K562 (cell line): Measurements from ENCODE around the gene NOP16. TPM values are rescaled to one million over a fixed set of nuclear protein-coding genes. Genes with fewer than 3 reads are reported as not detected.

Source experiments
- ARID1B ChIP-seq: fragments of 450-650 bp; IDR thresholded peaks from 2 replicates; pipeline ENCODE4 v1.6.1; 2016; ENCODE audit warnings: antibody characterized with exemption, mild to moderate bottlenecking, inconsistent platforms
- C11orf30 ChIP-seq: fragments of 450-650 bp; IDR thresholded peaks from 2 replicates; pipeline ENCODE4 v1.6.1; 2016; ENCODE audit warnings: low read depth, mild to moderate bottlenecking
- CHCHD3 ChIP-seq: fragments of 250-450 bp; sonication (Bioruptor Pico); IDR thresholded peaks from 2 replicates; pipeline ENCODE4 v2.1.2; 2022; ENCODE audit warnings: mild to moderate bottlenecking
- ELK3 ChIP-seq: fragments of 450-650 bp; formaldehyde crosslinking; IDR thresholded peaks from 2 replicates; pipeline ENCODE4 v1.4.0; 2020; ENCODE audit warnings: mild to moderate bottlenecking
- GABPB2 ChIP-seq: fragments of 250-450 bp; sonication (Bioruptor Pico); conservative IDR thresholded peaks from 2 replicates; pipeline ENCODE4 v1.5.1; 2021; ENCODE audit warnings: mild to moderate bottlenecking
- IRF1 ChIP-seq: sonication (generic); formaldehyde crosslinking; IDR thresholded peaks from 2 replicates; pipeline ENCODE4 v1.8.0; 2022; ENCODE audit warnings: missing genetic modification reagents, mild to moderate bottlenecking, borderline replicate concordance
- KDM1A ChIP-seq, 2 experiments: fragments of 450-650 bp; IDR thresholded peaks; 2 replicates each; pipeline ENCODE4 v1.6.1; 2016; ENCODE audit warnings: mild to moderate bottlenecking in 2 of 2
- L3MBTL2 ChIP-seq: fragments of 450-650 bp; IDR thresholded peaks from 2 replicates; pipeline ENCODE4 v1.6.1; 2016; ENCODE audit warnings: mild to moderate bottlenecking, moderate library complexity
- MECOM ChIP-seq: fragments of 250-450 bp; sonication (Bioruptor Pico); IDR thresholded peaks from 2 replicates; pipeline ENCODE4 v1.8.0; 2022; ENCODE audit warnings: inconsistent platforms
- MYC ChIP-seq, 2 experiments: fragments of 250-450 bp in 1 of 2; sonication (Bioruptor Pico) in 1 of 2; IDR thresholded peaks; 2 replicates each; pipeline versions ENCODE4 v1.5.1 to v1.6.1; 2012 to 2021; ENCODE audit warnings: low read depth in 2 of 2, borderline replicate concordance in 1 of 2, improper control_type of control experiment in 1 of 2, low read length in 1 of 2, mild to moderate bottlenecking in 1 of 2, moderate library complexity in 1 of 2
- NFIC ChIP-seq: fragments of 450-650 bp; IDR thresholded peaks from 2 replicates; pipeline ENCODE4 v1.6.1; 2017; ENCODE audit warnings: mild to moderate bottlenecking, inconsistent platforms
- NR4A1 ChIP-seq, 2 experiments: fragments of 250-450 bp in 1 of 2; fragments of 450-650 bp in 1 of 2; sonication (Bioruptor Pico) in 1 of 2; IDR thresholded peaks; 2 replicates each; pipeline versions ENCODE4 v1.4.0 to v1.6.1; 2016 to 2020; ENCODE audit warnings: mild to moderate bottlenecking in 2 of 2, missing compliant biosample characterization in 1 of 2, missing genetic modification characterization in 1 of 2, moderate library complexity in 1 of 2
- NUFIP1 ChIP-seq: fragments of 450-650 bp; IDR thresholded peaks from 2 replicates; pipeline ENCODE4 v1.6.1; 2018; ENCODE audit not compliant: partially characterized antibody
- PTBP1 ChIP-seq: fragments of 200-400 bp; formaldehyde crosslinking; IDR thresholded peaks from 2 replicates; pipeline ENCODE4 v1.6.1; 2017; ENCODE audit warnings: low read depth, low read length
- SAP30 ChIP-seq: fragments of 200-600 bp; sonication (generic); IDR thresholded peaks from 2 replicates; pipeline ENCODE4 v1.6.1; 2012; ENCODE audit warnings: borderline replicate concordance, low read depth, mild to moderate bottlenecking, moderate library complexity, low read length, control low read depth, inconsistent platforms; ENCODE audit not compliant: insufficient read depth, poor library complexity, severe bottlenecking
- SIX5 ChIP-seq, 2 experiments: IDR thresholded peaks; 2 replicates each; pipeline ENCODE4 v1.6.1; 2011; ENCODE audit warnings: low read length in 2 of 2, borderline replicate concordance in 1 of 2, low read depth in 1 of 2, mild to moderate bottlenecking in 1 of 2, moderate library complexity in 1 of 2; ENCODE audit not compliant: insufficient read depth in 1 of 2
- SNAPC5 ChIP-seq: fragments of 250-450 bp; sonication (Bioruptor Pico); IDR thresholded peaks from 2 replicates; pipeline ENCODE4 v1.8.0; 2021; ENCODE audit warnings: moderate library complexity, mild to moderate bottlenecking, inconsistent platforms
- TSC22D4 ChIP-seq: fragments of 450-650 bp; IDR thresholded peaks from 2 replicates; pipeline ENCODE4 v1.6.1; 2016; ENCODE audit warnings: missing genetic modification characterization, missing biosample characterization, control low read depth
- ZEB2 ChIP-seq: fragments of 450-650 bp; IDR thresholded peaks from 2 replicates; pipeline ENCODE4 v1.6.1; 2016
- ZFP36 ChIP-seq: fragments of 150-350 bp; IDR thresholded peaks from 2 replicates; pipeline ENCODE4 v1.6.1; 2018; ENCODE audit warnings: low read length, low read depth; ENCODE audit not compliant: partially characterized antibody
- ZNF280A ChIP-seq: fragments of 450-650 bp; IDR thresholded peaks from 2 replicates; pipeline ENCODE4 v1.6.1; 2018; ENCODE audit warnings: mild to moderate bottlenecking, low read depth; ENCODE audit not compliant: partially characterized antibody
- ZNF668 ChIP-seq: fragments of 250-450 bp; sonication (Bioruptor Pico); IDR thresholded peaks from 2 replicates; pipeline ENCODE4 v1.8.0; 2022; ENCODE audit warnings: mild to moderate bottlenecking, inconsistent platforms
- ZNF766 ChIP-seq: fragments of 200-800 bp; sonication (Bioruptor generic); conservative IDR thresholded peaks from 2 replicates; pipeline ENCODE4 v1.6.1; 2016; ENCODE audit warnings: missing genetic modification characterization, missing compliant biosample characterization
- ZSCAN29 ChIP-seq: fragments of 450-650 bp; IDR thresholded peaks from 2 replicates; pipeline ENCODE4 v1.6.1; 2017
- ZSCAN32 ChIP-seq: fragments of 450-650 bp; formaldehyde crosslinking; IDR thresholded peaks from 2 replicates; pipeline ENCODE4 v1.4.0; 2020; ENCODE audit warnings: mild to moderate bottlenecking, moderate library complexity
- polyA plus RNA-seq, 8 experiments: library from polyadenylated mRNA; depleted of rRNA in 4 of 8; stranded (reverse) in 5 of 8; unstranded in 3 of 8; fragments of >200 nt; fragmentation: Nextera tagmentation in 2 of 8; fragmentation: Illumina TruSeq in 1 of 8; extraction: Ambion mirVana in 2 of 8; extraction: Trizol in 1 of 8; gene quantifications; 2 replicates each; pipeline versions ENCODE4 v1.2.1 to v1.2.3, GENCODE V29; 2011 to 2014; ENCODE audit warnings: inconsistent platforms in 1 of 8, missing spikeins in 1 of 8
- total RNA-seq, 7 experiments: library from RNA; depleted of rRNA in 6 of 7; stranded (reverse); fragments of >200 nt in 6 of 7; fragmentation: Illumina TruSeq in 2 of 7; extraction: Trizol in 2 of 7; gene quantifications; 2 replicates each; pipeline versions ENCODE4 v1.2.1 to v1.2.3, GENCODE V29; 2011 to 2021; ENCODE audit warnings: low replicate concordance in 1 of 7

The NOP16 gene
- total and polyA plus RNA-seq, 9 of the 15 experiments (the other 6 are each of a cell fraction or from before 2014, with no cell fraction given): 92.5 to 342 (median 148) TPM

- TF ChIP-seq ZSCAN32 (CRISPR knock-in tag) (no peak), NR4A1 (CRISPR knock-in tag; IDR thresholded peaks at IDR 0.05) (peak; percentile 42; the same call in 1 of the 2 replicates), NR4A1 (tag; IDR thresholded peaks at IDR 0.05) (no peak), C11orf30 (no peak), SAP30 (peak; percentile 28), IRF1 (CRISPR knock-in tag) (no peak), ZFP36 (peak; percentile 15), L3MBTL2 (peak; percentile 41), KDM1A (IDR thresholded peaks at IDR 0.05) (no peak), ZNF766 (CRISPR knock-in tag) (peak; percentile 14), ZSCAN29 (no peak; the same call in 1 of the 2 replicates), ZNF280A (no peak), ZEB2 (no peak), MYC (IDR thresholded peaks at IDR 0.05; ENCODE audit: low read depth, low read length) (no peak), MYC (CRISPR knock-in tag; IDR thresholded peaks at IDR 0.05; ENCODE audit: borderline replicate concordance, low read depth) (no peak), NFIC (no peak), ARID1B (no peak), CHCHD3 (no peak), GABPB2 (no peak), TSC22D4 (tag) (no peak), ZNF668 (CRISPR knock-in tag) (no peak), MECOM (no peak), NUFIP1 (no peak), ELK3 (CRISPR knock-in tag) (no peak), SNAPC5 (CRISPR knock-in tag) (no peak), SIX5 (IDR thresholded peaks at IDR 0.05; ENCODE audit: borderline replicate concordance in 1 of 2, insufficient read depth in 1 of 2, low read depth in 1 of 2, low read length in 2 of 2) (no peak), PTBP1 (no peak)
Measured at GRCh38 chr5:176389135-176390123, 1.0 kb upstream of the NOP16 start (continued).
